ENCODE results near the gene BEAN1.

Gene BEAN1

DNA sequence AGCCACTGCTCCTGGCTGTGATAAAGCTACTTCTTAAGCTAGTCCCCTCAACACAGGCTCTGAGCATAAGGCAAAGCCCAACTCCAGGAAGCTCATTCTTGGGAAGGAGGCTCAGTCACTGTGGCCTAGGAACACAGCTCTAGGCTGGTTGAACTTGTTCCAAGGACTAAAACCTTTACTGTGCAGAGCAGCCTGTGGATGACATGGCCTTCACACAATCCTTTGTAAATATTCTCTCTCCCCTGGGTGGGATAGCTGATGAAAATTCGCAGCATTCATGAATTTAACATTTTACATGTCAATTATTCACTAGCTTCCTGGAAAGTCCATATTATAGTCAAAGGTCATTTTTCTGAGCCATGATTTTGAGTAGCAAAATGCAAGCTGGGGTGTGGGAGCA lies 28.9 kb downstream of the BEAN1 start:
- no peak for TF ChIP-seq GATA2 (IDR thresholded peaks at IDR 0.05; ENCODE audit: low read depth, low read length)
- no peak for TF ChIP-seq GATA3 (IDR thresholded peaks at IDR 0.05; ENCODE audit: low read depth, low read length)

DNA sequence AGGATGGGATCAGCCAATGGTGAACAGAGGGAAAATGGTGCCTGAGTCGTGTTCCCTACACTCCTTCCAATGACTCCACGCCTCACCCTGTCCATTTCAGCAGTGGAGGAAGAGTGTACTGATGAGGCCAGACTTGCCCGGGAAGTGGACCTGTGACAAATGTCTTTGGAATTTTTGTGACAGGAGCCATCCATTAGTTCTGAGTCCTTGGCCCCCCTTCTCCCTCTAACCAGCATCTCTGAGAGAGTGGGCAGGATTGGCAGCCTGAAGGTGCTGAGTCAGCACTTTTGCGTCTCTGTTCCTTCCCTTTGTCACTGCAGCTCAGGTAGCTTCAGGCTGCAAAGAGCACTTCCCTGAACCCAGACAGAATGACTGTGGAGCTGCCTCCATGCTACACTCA lies 30.8 kb downstream of the BEAN1 start:
- no peak for TF ChIP-seq GATA3 (IDR thresholded peaks at IDR 0.05; ENCODE audit: low read depth, low read length)
- no peak for TF ChIP-seq GATA2 (IDR thresholded peaks at IDR 0.05; ENCODE audit: low read depth, low read length)

DNA sequence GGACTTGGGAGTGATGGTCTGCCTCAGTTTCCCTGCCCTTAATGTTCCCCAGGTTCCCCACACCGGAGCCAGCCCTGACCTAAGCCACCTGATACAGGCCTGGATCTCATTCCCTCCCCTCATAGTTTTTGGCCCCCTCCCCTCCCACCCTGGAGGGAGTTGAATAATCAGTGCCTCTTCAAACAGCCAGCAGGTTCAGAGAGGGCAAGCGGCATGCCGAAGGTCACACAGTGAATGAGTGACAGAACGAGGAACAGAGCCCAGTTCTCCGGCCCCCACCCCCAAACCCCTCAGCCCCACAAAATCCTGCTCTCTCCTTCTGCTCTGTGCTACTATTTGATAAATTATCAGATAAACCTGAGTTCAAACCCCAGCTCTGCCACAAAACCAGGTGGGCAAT lies 31.2 kb downstream of the BEAN1 start:
- TF ChIP-seq GATA2 (IDR thresholded peaks at IDR 0.05; ENCODE audit: low read depth, low read length) (no peak), GATA3 (IDR thresholded peaks at IDR 0.05; ENCODE audit: low read depth, low read length) (no peak)

DNA sequence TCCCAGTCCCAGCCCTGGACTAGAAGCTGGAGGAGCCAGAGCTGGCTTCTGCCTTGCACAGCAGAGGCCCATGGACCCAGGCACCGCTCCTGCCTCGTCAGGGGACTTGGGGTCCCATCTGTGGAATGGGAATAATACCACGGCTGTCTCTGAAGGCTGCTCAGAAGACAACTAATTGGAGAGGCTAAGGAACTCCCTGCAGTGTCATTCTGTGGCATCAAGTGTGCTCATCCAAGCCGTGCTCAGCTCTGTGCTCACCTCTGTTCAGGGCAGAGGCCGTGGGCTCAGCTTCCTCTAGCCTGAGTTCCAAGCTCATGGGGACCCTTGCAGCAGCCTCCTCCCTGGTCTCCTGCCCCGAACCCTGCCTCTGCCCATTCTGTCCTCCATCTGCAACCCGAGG lies 31.8 kb downstream of the BEAN1 start:
- TF ChIP-seq GATA3 (IDR thresholded peaks at IDR 0.05; ENCODE audit: low read depth, low read length) (no peak), GATA2 (IDR thresholded peaks at IDR 0.05; ENCODE audit: low read depth, low read length) (no peak)

DNA sequence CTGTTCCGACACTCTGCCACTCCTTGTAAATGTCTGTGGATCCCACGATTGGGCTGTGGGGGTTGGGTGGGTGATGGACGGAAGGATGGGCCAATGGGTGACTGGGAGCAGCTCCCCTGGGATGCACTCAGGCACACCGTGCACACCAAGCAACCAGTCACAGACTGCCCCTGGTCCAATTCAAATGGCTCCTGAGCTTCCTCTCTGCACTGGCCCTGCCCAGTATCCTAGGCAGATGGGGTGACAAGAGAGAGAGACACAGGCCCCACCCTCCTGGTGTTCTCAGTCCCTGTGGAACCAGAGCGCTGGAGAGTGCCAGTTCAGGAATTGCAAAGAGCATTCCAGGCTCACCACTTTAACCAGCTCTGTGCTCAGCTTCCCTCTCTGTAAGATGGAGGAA lies 32.8 kb downstream of the BEAN1 start:
- TF ChIP-seq GATA3 (IDR thresholded peaks at IDR 0.05; ENCODE audit: low read depth, low read length) (no peak), GATA2 (IDR thresholded peaks at IDR 0.05; ENCODE audit: low read depth, low read length) (no peak)

DNA sequence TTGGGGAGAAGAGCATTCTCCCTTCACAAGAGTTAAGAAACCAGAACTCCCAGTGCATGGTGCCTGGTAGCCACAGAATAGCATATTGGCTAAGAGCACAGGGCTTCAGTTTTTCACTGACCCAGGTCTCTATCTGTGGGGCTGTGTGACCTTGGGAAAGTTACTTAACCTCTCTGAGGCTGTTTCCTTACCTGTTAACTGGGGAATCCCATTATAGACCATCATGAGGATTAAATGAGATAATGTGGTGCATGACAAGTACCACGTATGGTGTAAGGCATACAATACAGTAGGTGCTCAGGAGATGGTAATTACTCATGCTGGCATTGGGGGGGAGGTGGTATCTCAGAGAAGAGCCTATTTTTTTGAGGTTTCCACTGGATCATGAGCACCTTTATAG lies 33.6 kb downstream of the BEAN1 start:
- TF ChIP-seq GATA2 (IDR thresholded peaks at IDR 0.05; ENCODE audit: low read depth, low read length): no peak
- no peak for TF ChIP-seq GATA3 (IDR thresholded peaks at IDR 0.05; ENCODE audit: low read depth, low read length)

DNA sequence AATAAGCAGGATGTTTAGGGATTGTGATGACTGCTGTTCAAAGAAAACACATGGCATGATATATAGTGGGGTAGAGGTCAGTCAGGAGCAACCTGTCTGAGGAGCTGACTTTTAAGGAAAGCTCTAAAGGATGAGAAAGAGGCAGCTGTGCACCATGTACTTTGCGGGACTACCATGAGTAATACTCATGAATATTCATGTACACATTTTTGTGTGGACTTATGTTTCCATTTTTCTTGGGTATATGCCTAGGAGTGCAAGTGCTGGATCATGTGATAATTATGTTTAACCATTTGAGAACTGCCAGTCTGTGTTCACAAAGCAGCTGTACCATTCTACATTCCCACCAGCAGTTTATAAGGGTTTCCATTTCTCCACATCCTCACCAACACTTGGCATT lies 35.8 kb downstream of the BEAN1 start:
- TF ChIP-seq GATA2 (IDR thresholded peaks at IDR 0.05; ENCODE audit: low read depth, low read length) (no peak), GATA3 (IDR thresholded peaks at IDR 0.05; ENCODE audit: low read depth, low read length) (no peak)

DNA sequence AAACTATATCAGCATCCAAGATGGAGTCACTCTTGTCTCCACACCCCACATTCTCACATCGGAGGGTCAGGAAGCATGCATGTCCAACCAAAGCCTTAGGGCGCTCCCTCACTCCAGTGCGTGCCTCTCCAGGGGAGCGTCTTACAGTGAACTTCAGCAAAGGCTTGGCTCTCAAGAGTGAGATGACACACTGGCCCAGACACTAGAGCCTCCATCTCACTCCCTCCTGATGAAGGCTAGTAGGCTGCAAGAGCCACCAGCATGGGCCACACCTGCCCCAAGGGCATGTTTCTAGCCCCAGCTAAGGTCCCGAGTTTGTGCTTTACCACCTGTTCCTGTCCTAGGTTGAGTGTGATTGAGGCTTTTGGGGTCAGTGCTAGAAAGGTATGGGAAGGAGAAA lies 40.5 kb downstream of the BEAN1 start:
- TF ChIP-seq GATA3 (IDR thresholded peaks at IDR 0.05; ENCODE audit: low read depth, low read length) (no peak), GATA2 (IDR thresholded peaks at IDR 0.05; ENCODE audit: low read depth, low read length) (no peak)

DNA sequence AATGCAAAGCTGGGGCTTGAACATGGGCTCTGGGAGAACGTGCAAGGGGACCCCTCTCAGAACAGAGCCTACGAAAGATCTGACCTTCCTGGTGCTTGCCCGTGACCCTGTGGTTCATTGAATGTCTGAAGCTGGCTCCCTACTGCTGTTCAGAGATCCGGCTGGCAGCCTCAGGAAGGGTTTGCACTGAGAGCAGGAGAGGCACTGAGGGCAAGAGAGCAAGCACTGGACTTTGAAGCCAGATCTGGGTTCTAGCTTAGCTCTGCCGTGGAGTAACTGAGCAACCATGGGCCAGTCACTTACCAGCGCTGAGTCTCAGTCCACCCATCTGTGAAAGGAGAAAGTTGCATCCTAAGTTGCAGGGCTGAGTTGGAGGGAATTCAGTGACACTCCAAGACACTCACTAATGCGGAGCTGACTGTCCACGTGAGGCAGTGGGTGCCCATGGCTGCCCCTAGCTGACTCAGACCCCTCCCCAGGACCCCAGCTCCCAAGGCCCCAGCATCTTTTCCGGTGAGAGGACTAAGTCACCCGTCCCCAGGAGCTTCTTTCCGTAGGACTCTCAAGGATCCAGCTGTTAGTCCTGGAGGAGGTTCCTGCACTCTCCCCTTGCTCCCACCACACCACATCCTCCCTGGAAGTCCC lies 41.3 kb downstream of the BEAN1 start:
- TF ChIP-seq GATA3 (IDR thresholded peaks at IDR 0.05; ENCODE audit: low read depth, low read length) (no peak), GATA2 (IDR thresholded peaks at IDR 0.05; ENCODE audit: low read depth, low read length) (no peak)

DNA sequence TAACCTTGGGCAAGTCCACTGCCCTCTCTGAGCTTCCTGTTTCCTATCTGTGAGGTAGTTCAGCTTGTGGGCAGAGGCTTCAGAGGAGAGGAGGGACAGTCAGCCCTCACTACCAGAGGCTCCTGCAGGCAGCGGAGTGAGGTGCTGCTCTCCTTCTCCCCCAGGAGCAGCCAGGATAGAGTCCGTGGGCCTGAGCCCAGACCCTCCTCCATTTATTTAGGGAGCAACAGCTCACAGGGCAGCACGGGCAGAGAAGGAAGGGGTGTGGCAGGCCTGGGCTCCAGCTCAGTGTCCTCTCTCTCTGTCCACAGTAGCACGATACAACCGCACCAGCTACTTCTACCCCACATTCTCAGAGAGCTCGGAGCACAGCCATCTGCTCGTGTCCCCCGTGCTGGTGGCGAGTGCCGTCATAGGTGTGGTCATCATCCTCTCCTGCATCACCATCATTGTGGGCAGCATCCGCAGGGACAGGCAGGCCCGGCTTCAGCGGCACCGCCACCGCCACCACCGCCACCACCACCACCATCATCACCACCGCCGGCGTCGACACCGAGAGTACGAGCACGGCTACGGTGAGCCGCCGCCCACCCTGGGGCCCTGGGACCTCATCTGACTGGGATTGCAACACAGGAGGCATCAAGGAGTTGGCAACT lies 42.3 kb downstream of the BEAN1 start:
- TF ChIP-seq GATA3 (IDR thresholded peaks at IDR 0.05; ENCODE audit: low read depth, low read length) (no peak), GATA2 (IDR thresholded peaks at IDR 0.05; ENCODE audit: low read depth, low read length) (no peak)

DNA sequence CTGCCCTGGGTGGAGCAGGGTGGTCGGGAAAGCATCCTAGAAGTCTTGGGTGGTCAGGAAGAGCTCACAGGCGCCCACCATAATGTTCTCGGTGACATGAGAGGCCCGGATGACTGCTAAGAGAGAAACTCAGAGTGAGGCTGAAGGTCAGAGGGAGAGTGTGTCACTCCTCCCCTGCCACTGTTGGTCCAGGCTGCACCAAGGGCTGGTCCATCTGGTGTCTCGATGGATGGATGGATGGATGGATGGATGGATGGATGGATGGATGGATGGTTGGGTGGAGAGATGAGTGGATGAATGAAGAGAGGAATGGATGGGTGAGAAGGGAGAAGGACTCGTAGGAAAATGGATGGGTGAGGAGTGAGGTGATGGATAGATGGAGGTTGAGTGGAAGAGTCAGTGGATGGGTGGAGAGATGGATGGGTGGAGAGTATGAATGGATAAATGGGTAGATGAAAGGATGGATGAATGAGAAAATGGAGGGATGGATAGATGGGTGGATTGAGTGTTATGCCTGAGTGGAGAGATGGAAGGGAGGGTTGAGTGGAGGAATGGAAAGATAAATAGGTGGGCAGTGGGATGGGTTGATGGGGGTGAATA lies 43.0 kb downstream of the BEAN1 start:
- no peak for TF ChIP-seq GATA3 (IDR thresholded peaks at IDR 0.05; ENCODE audit: low read depth, low read length)

DNA sequence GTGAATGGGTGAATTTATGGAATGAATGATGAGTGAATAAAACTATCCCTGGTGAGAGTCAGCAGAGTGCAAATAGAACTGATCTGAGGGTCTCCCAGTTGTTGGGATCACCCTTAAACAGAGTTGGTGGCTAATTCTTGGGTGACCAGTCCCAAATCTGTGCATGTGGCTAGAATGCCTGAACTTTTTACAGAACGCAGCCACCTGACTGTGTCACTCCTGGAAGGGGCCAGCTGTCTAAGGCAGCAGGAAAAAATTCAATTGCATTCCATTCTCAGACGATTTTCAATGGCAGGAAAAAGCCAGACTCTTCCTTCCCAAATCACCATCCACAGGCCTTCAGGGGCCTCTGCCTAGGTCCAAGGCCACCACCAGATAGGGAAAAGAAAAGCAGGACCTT lies 43.5 kb downstream of the BEAN1 start:
- TF ChIP-seq GATA2 (IDR thresholded peaks at IDR 0.05; ENCODE audit: low read depth, low read length) (no peak), GATA3 (IDR thresholded peaks at IDR 0.05; ENCODE audit: low read depth, low read length) (no peak)

DNA sequence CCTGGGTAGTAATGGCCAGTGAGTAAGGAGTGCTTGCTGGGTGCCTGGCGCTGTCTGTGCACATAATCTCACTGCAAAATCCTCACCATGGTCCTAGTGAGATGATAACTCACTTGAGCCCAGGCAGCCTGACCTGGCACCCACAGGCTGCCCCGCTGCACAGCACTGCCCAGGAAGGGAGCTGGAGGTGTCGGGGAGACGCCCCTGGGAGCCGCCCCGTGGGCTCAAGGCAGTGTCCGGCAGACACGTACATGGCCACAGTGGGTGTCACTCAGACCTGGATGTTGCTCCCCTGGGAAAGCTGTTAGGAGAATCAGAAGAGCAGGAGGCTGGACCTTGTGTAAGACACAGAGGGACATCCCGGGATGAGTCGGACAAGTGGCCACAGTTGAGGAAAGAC lies 44.2 kb downstream of the BEAN1 start:
- TF ChIP-seq GATA3 (IDR thresholded peaks at IDR 0.05; ENCODE audit: low read depth, low read length): no peak
- TF ChIP-seq GATA2 (IDR thresholded peaks at IDR 0.05; ENCODE audit: low read depth, low read length): no peak

DNA sequence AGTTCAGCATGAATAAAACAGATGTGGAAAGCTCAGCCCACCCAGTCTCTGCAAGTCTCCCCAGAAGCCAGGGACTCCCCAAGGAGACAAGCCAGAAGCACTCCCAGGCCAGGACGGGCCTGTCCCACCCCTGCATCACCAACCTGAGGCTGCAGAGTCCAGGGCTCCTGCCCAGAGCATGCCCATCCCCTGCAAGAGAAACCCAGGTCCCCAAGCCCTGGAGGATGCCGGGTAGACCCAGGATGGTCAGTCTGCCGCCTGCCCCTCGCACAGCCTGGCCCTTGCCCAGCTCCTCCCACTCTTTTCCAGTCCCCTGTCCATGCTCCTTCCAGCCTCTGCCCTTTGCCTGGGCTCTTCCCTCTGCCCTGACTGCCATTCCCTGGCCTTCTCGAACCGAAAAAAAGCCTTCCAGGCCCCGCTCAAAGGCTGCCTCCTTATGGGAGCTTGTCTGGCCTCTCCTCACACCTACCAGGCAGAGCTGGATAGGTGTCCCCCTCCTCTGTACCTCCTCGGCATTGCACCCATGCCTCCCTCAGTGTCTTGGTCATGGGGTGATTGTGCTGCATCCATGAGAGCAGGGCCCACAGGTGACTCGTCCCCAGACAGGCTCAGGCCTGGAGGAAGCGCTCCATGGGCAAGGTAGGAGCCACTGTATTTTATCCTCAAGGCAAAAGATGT lies 44.8 kb downstream of the BEAN1 start:
- no peak for TF ChIP-seq GATA2 (IDR thresholded peaks at IDR 0.05; ENCODE audit: low read depth, low read length)
- no peak for TF ChIP-seq GATA3 (IDR thresholded peaks at IDR 0.05; ENCODE audit: low read depth, low read length)

Data from SH-SY5Y (cell line).